Liver (tissue), 9 donors: ENCODE data around the gene UNC13D. TPM values are rescaled to one million over a fixed set of nuclear protein-coding genes. Genes with fewer than 3 reads are reported as not detected.

Source experiments
- DNase-seq: peaks from one replicate; pipeline ENCODE4 v3.0.0-alpha.2; 2017; ENCODE audit warnings: low spot score
- H3K27ac ChIP-seq, 2 donors: one replicate each; pipeline ENCODE4 v1.7.0; 2013; ENCODE audit warnings: inconsistent platforms in 2 of 2, low read length in 2 of 2, control low read depth in 1 of 2, low read depth in 1 of 2, mild to moderate bottlenecking in 1 of 2
- H3K27me3 ChIP-seq, 4 donors: one replicate each; pipeline versions ENCODE4 v1.6.1 to v1.7.0; 2013; ENCODE audit warnings: low read length in 3 of 4, inconsistent platforms in 1 of 4, mild to moderate bottlenecking in 1 of 4, moderate library complexity in 1 of 4; ENCODE audit not compliant: control insufficient read depth in 4 of 4, insufficient read depth in 4 of 4
- H3K36me3 ChIP-seq, 4 donors: one replicate each; pipeline versions ENCODE4 v1.6.1 to v1.7.0; 2013; ENCODE audit warnings: low read length in 3 of 4, mild to moderate bottlenecking in 3 of 4, low read depth in 1 of 4, moderate library complexity in 1 of 4; ENCODE audit not compliant: control insufficient read depth in 4 of 4, insufficient read depth in 3 of 4
- H3K4me1 ChIP-seq, 4 donors: one replicate each; pipeline versions ENCODE4 v1.6.1 to v1.7.0; 2013; ENCODE audit warnings: low read length in 3 of 4, mild to moderate bottlenecking in 3 of 4, moderate library complexity in 1 of 4; ENCODE audit not compliant: control insufficient read depth in 4 of 4, insufficient read depth in 4 of 4
- H3K4me3 ChIP-seq, 3 donors: one replicate each; pipeline versions ENCODE4 v1.6.1 to v1.7.0; 2013; ENCODE audit warnings: low read length in 3 of 3, control low read depth in 1 of 3, low read depth in 1 of 3, mild to moderate bottlenecking in 1 of 3
- H3K9ac ChIP-seq, 2 donors: one replicate each; pipeline ENCODE4 v1.7.0; 2013; ENCODE audit warnings: low read length in 2 of 2, mild to moderate bottlenecking in 2 of 2, moderate library complexity in 2 of 2, control low read depth in 1 of 2, low read depth in 1 of 2
- H3K9me3 ChIP-seq, 4 donors: one replicate each; pipeline versions ENCODE4 v1.6.1 to v1.7.0; 2013; ENCODE audit warnings: low read length in 3 of 4; ENCODE audit not compliant: control insufficient read depth in 4 of 4
- ATF3 ChIP-seq: IDR thresholded peaks from 2 replicates; pipeline ENCODE4 v1.6.1; 2016; ENCODE audit warnings: antibody characterized with exemption
- EGR1 ChIP-seq, 2 donors: IDR thresholded peaks; 2 replicates each; pipeline ENCODE4 v1.6.1; 2016 to 2018; ENCODE audit warnings: antibody characterized with exemption in 2 of 2, low read depth in 2 of 2
- FOXA1 ChIP-seq: IDR thresholded peaks from 2 replicates; pipeline ENCODE4 v1.6.1; 2016; ENCODE audit warnings: antibody characterized with exemption
- FOXA2 ChIP-seq: IDR thresholded peaks from 2 replicates; pipeline ENCODE4 v1.6.1; 2016; ENCODE audit warnings: antibody characterized with exemption
- GABPA ChIP-seq, 2 donors: IDR thresholded peaks in 1 of 2; conservative IDR thresholded peaks in 1 of 2; 2 replicates each; pipeline ENCODE4 v1.6.1; 2016; ENCODE audit warnings: antibody characterized with exemption in 2 of 2, mild to moderate bottlenecking in 1 of 2, moderate library complexity in 1 of 2
- HNF4A ChIP-seq, 2 donors: conservative IDR thresholded peaks; 2 replicates each; pipeline ENCODE4 v1.6.1; 2016; ENCODE audit warnings: antibody characterized with exemption in 2 of 2, mild to moderate bottlenecking in 2 of 2
- HNF4G ChIP-seq: IDR thresholded peaks from 2 replicates; pipeline ENCODE4 v1.6.1; 2016; ENCODE audit warnings: antibody characterized with exemption
- JUND ChIP-seq, 2 donors: IDR thresholded peaks; 2 replicates each; pipeline ENCODE4 v1.6.1; 2016; ENCODE audit warnings: antibody characterized with exemption in 2 of 2
- NR2F2 ChIP-seq: IDR thresholded peaks from 2 replicates; pipeline ENCODE4 v1.6.1; 2016; ENCODE audit warnings: antibody characterized with exemption
- RAD21 ChIP-seq, 2 donors: IDR thresholded peaks; 2 replicates each; pipeline ENCODE4 v1.6.1; 2016; ENCODE audit warnings: antibody characterized with exemption in 2 of 2, mild to moderate bottlenecking in 2 of 2
- RXRA ChIP-seq, 2 donors: IDR thresholded peaks; 2 replicates each; pipeline ENCODE4 v1.6.1; 2017 to 2018; ENCODE audit warnings: antibody characterized with exemption in 2 of 2, mild to moderate bottlenecking in 1 of 2
- SP1 ChIP-seq: IDR thresholded peaks from 2 replicates; pipeline ENCODE4 v1.6.1; 2018; ENCODE audit warnings: antibody characterized with exemption, mild to moderate bottlenecking
- TAF1 ChIP-seq: conservative IDR thresholded peaks from 2 replicates; pipeline ENCODE4 v1.6.1; 2016; ENCODE audit warnings: antibody characterized with exemption, mild to moderate bottlenecking
- YY1 ChIP-seq: IDR thresholded peaks from 2 replicates; pipeline ENCODE4 v1.6.1; 2016; ENCODE audit warnings: antibody characterized with exemption, mild to moderate bottlenecking
- WGBS: extraction: QIAGEN DNeasy Blood & Tissue Kit; methylation state at CpG from one replicate; pipeline ENCODE4 v1.1.7; 2013; 5-methylcytosine and 5-hydroxymethylcytosine counted together
- polyA plus RNA-seq, 2 donors: library from polyadenylated mRNA; stranded (reverse) in 1 of 2; unstranded in 1 of 2; fragments of 200-250 nt in 1 of 2; fragments of >200 nt in 1 of 2; fragmentation: Nextera tagmentation in 1 of 2; extraction: Ambion mirVana in 1 of 2; gene quantifications; one replicate each; pipeline versions ENCODE4 v1.2.1 to v1.2.3, GENCODE V29; 2013 to 2015
- total RNA-seq, 2 donors: library from RNA; depleted of rRNA; stranded (reverse); fragments of >200 nt; gene quantifications; one replicate each; pipeline ENCODE4 v1.2.3, GENCODE V29; 2014
- TF ChIP-seq, protein P1 (sequence below): IDR thresholded peaks from 2 replicates; pipeline ENCODE4 v1.6.1; 2016; ENCODE audit warnings: antibody characterized with exemption
- TF ChIP-seq, protein P2 (sequence below): fragments of 150-350 bp; IDR thresholded peaks from 2 replicates; pipeline ENCODE4 v1.5.1; 2017; ENCODE audit warnings: improper control_type of control experiment, low read depth, low read length; ENCODE audit not compliant: missing input control
- TF ChIP-seq, protein P3 (sequence below): IDR thresholded peaks from 2 replicates; pipeline ENCODE4 v1.6.1; 2016; ENCODE audit warnings: antibody characterized with exemption, mild to moderate bottlenecking
- TF ChIP-seq, protein P4 (sequence below): IDR thresholded peaks from 2 replicates; pipeline ENCODE4 v1.6.1; 2016; ENCODE audit warnings: antibody characterized with exemption
- donor health status: healthy.
- donor health status: healthy.
- donor health status: healthy.
- donor health status: healthy.
- donor health status: healthy.

The UNC13D gene
- total and polyA plus RNA-seq, 4 donors: 2.1 to 22.9 (median 7.6) TPM

GRCh38 chr17:75875940-75876189 lies 31.7 kb upstream of the UNC13D start:
- H3K4me1 ChIP-seq: peaks cover 12 to 39% (median 23%) of the 10 kb centered on the region in 4 donors
- H3K9ac ChIP-seq: no peak overlapping the region
- no peaks in the 10 kb centered on the region for H3K27me3 ChIP-seq
- H3K4me3 ChIP-seq: peak overlapping the region in 2 of 3 donors; percentile 2 to 69
- peak overlapping the region; percentile 80 to 95 for H3K27ac ChIP-seq
- DNase-seq: no peak
- WGBS: 68% methylated on average over 5 of the region's 5 CpGs
- TF ChIP-seq, protein P1, sequence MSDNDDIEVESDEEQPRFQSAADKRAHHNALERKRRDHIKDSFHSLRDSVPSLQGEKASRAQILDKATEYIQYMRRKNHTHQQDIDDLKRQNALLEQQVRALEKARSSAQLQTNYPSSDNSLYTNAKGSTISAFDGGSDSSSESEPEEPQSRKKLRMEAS: no peak
- TF ChIP-seq, protein P2, sequence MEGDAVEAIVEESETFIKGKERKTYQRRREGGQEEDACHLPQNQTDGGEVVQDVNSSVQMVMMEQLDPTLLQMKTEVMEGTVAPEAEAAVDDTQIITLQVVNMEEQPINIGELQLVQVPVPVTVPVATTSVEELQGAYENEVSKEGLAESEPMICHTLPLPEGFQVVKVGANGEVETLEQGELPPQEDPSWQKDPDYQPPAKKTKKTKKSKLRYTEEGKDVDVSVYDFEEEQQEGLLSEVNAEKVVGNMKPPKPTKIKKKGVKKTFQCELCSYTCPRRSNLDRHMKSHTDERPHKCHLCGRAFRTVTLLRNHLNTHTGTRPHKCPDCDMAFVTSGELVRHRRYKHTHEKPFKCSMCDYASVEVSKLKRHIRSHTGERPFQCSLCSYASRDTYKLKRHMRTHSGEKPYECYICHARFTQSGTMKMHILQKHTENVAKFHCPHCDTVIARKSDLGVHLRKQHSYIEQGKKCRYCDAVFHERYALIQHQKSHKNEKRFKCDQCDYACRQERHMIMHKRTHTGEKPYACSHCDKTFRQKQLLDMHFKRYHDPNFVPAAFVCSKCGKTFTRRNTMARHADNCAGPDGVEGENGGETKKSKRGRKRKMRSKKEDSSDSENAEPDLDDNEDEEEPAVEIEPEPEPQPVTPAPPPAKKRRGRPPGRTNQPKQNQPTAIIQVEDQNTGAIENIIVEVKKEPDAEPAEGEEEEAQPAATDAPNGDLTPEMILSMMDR: no peak
- TF ChIP-seq HNF4A (conservative IDR thresholded peaks at IDR 0.05) (no peak), SP1 (no peak), GABPA (IDR thresholded peaks at IDR 0.05 in 1 of 2, conservative IDR thresholded peaks at IDR 0.05 in 1 of 2) (no peak), NR2F2 (no peak), TAF1 (no peak), FOXA2 (no peak), YY1 (no peak), HNF4G (no peak), JUND (IDR thresholded peaks at IDR 0.05) (no peak), EGR1 (IDR thresholded peaks at IDR 0.05; ENCODE audit: low read depth in 2 of 2) (no peak), FOXA1 (no peak), ATF3 (no peak), RXRA (IDR thresholded peaks at IDR 0.05) (no peak), RAD21 (IDR thresholded peaks at IDR 0.05) (no peak)
- TF ChIP-seq, protein P3, sequence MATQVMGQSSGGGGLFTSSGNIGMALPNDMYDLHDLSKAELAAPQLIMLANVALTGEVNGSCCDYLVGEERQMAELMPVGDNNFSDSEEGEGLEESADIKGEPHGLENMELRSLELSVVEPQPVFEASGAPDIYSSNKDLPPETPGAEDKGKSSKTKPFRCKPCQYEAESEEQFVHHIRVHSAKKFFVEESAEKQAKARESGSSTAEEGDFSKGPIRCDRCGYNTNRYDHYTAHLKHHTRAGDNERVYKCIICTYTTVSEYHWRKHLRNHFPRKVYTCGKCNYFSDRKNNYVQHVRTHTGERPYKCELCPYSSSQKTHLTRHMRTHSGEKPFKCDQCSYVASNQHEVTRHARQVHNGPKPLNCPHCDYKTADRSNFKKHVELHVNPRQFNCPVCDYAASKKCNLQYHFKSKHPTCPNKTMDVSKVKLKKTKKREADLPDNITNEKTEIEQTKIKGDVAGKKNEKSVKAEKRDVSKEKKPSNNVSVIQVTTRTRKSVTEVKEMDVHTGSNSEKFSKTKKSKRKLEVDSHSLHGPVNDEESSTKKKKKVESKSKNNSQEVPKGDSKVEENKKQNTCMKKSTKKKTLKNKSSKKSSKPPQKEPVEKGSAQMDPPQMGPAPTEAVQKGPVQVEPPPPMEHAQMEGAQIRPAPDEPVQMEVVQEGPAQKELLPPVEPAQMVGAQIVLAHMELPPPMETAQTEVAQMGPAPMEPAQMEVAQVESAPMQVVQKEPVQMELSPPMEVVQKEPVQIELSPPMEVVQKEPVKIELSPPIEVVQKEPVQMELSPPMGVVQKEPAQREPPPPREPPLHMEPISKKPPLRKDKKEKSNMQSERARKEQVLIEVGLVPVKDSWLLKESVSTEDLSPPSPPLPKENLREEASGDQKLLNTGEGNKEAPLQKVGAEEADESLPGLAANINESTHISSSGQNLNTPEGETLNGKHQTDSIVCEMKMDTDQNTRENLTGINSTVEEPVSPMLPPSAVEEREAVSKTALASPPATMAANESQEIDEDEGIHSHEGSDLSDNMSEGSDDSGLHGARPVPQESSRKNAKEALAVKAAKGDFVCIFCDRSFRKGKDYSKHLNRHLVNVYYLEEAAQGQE: no peak
- TF ChIP-seq, protein P4, sequence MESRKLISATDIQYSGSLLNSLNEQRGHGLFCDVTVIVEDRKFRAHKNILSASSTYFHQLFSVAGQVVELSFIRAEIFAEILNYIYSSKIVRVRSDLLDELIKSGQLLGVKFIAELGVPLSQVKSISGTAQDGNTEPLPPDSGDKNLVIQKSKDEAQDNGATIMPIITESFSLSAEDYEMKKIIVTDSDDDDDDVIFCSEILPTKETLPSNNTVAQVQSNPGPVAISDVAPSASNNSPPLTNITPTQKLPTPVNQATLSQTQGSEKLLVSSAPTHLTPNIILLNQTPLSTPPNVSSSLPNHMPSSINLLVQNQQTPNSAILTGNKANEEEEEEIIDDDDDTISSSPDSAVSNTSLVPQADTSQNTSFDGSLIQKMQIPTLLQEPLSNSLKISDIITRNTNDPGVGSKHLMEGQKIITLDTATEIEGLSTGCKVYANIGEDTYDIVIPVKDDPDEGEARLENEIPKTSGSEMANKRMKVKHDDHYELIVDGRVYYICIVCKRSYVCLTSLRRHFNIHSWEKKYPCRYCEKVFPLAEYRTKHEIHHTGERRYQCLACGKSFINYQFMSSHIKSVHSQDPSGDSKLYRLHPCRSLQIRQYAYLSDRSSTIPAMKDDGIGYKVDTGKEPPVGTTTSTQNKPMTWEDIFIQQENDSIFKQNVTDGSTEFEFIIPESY: no peak
- no peaks in the 10 kb centered on the region for H3K9me3 ChIP-seq
- H3K36me3 ChIP-seq: peaks cover 0 to 7% (median 3%) of the 10 kb centered on the region in 4 donors
